HCT116 (cell line): ENCODE data around the gene KCTD14. TPM values are rescaled to one million over a fixed set of nuclear protein-coding genes. Genes with fewer than 3 reads are reported as not detected.

ENCODE experiments used
- ATAC-seq: fragments of 200-7000 bp; cut with Tn5 transposase; 2 replicates; pipeline ENCODE4 v1.9.1; 2020; ENCODE audit warnings: mild to moderate bottlenecking, moderate library complexity
- BruUV-seq: library from RNA; stranded (reverse); fragments of 400-500 nt; replicated peaks from 2 replicates; lab custom pipeline; 2021; lab: Mats Ljungman, UMichigan
- CTCF ChIA-PET: fragments of 300-600 bp; sonication (Branson Sonifier 250); formaldehyde crosslinking; loops from one replicate; lab custom pipeline; 2021; ENCODE audit warnings: antibody characterized with exemption; lab: Charles Lee
- POLR2A ChIA-PET: fragments of 300-600, 350-600 bp; sonication (Branson Sonifier 250); formaldehyde crosslinking; loops from one replicate; lab custom pipeline; 2021; ENCODE audit warnings: antibody characterized with exemption; lab: Charles Lee
- RAD21 ChIA-PET, 2 experiments: fragments of 300-600 bp; sonication (Branson Sonifier 250); formaldehyde crosslinking; loops; one replicate each; lab custom pipeline; 2023; ENCODE audit warnings: low total read pairs in 2 of 2; ENCODE audit not compliant: uncharacterized antibody in 2 of 2, unreplicated experiment in 2 of 2, low non-redundant PET in 1 of 2; lab: Charles Lee
- DNase-seq: peaks from one replicate; pipeline ENCODE4 v3.0.0-alpha.2; 2010; ENCODE audit warnings: low read depth, low spot score
- H2AFZ ChIP-seq: fragments of 200-600 bp; shearing (Covaris generic), sonication (generic); 2 replicates; pipeline ENCODE4 v1.6.1; 2017; ENCODE audit warnings: low read depth, mixed run types, mixed read lengths, antibody characterized with exemption, low read length; ENCODE audit not compliant: poor library complexity, severe bottlenecking
- H3K27ac ChIP-seq: 2 replicates; pipeline ENCODE4 v1.5.1; 2012; ENCODE audit warnings: low read depth, low read length
- H3K27me3 ChIP-seq: fragments of 200-600 bp; sonication (generic); 2 replicates; pipeline ENCODE4 v1.6.1; 2016; ENCODE audit warnings: mixed run types, low read length, mixed read lengths; ENCODE audit not compliant: insufficient read depth
- H3K36me3 ChIP-seq, 2 experiments: fragments of 200-500 bp in 1 of 2; fragments of 200-600 bp in 1 of 2; sonication (Bioruptor generic) in 1 of 2; sonication (generic) in 1 of 2; 2 replicates each; pipeline versions ENCODE4 v1.5.1 to v1.6.1; 2014 to 2016; ENCODE audit warnings: low read length in 2 of 2, inconsistent platforms in 1 of 2, mixed read lengths in 1 of 2, mixed run types in 1 of 2; ENCODE audit not compliant: insufficient read depth in 2 of 2, control insufficient read depth in 1 of 2
- H3K4me1 ChIP-seq, 2 experiments: fragments of 200-600 bp in 1 of 2; sonication (generic) in 1 of 2; 2 replicates each; pipeline versions ENCODE4 v1.5.1 to v1.6.1; 2012 to 2017; ENCODE audit warnings: low read length in 2 of 2, inconsistent platforms in 1 of 2, mild to moderate bottlenecking in 1 of 2, mixed read lengths in 1 of 2, mixed run types in 1 of 2, moderate library complexity in 1 of 2; ENCODE audit not compliant: insufficient read depth in 2 of 2, control insufficient read depth in 1 of 2
- H3K4me2 ChIP-seq: fragments of 200-600 bp; sonication (generic); 2 replicates; pipeline ENCODE4 v1.6.1; 2017; ENCODE audit warnings: mixed run types, low read length, mixed read lengths
- H3K4me3 ChIP-seq, 2 experiments: fragments of 200-600 bp in 1 of 2; sonication (generic) in 1 of 2; replicated peaks in 1 of 2; 2 replicates each; pipeline ENCODE4 v1.5.1; 2011 to 2016; ENCODE audit warnings: low read length in 2 of 2, control low read depth in 1 of 2, low read depth in 1 of 2, mild to moderate bottlenecking in 1 of 2, mixed read lengths in 1 of 2, mixed run types in 1 of 2
- H3K79me2 ChIP-seq: fragments of 200-600 bp; sonication (generic); 2 replicates; pipeline ENCODE4 v1.6.1; 2017; ENCODE audit warnings: mild to moderate bottlenecking, mixed run types, low read length, moderate library complexity, mixed read lengths; ENCODE audit not compliant: insufficient read depth
- H3K9ac ChIP-seq: fragments of 200-600 bp; sonication (generic); 2 replicates; pipeline ENCODE4 v1.6.1; 2016; ENCODE audit warnings: low read length, mixed read lengths
- H3K9me2 ChIP-seq: fragments of 200-600 bp; sonication (generic), shearing (Covaris generic); 2 replicates; pipeline ENCODE4 v1.6.1; 2017; ENCODE audit warnings: mixed run types, mild to moderate bottlenecking, moderate library complexity; ENCODE audit not compliant: insufficient read depth
- H3K9me3 ChIP-seq, 2 experiments: fragments of 200-500 bp in 1 of 2; fragments of 200-600 bp in 1 of 2; sonication (Bioruptor generic) in 1 of 2; sonication (generic) in 1 of 2; 2 replicates each; pipeline ENCODE4 v1.6.1; 2014 to 2017; ENCODE audit warnings: low read length in 2 of 2, mixed read lengths in 2 of 2, inconsistent platforms in 1 of 2, low read depth in 1 of 2, mild to moderate bottlenecking in 1 of 2, mixed run types in 1 of 2, moderate library complexity in 1 of 2; ENCODE audit not compliant: control insufficient read depth in 1 of 2, insufficient read depth in 1 of 2
- H4K20me1 ChIP-seq: fragments of 200-600 bp; sonication (generic), shearing (Covaris generic); 2 replicates; pipeline ENCODE4 v1.6.1; 2017; ENCODE audit warnings: mixed run types, mild to moderate bottlenecking, moderate library complexity; ENCODE audit not compliant: insufficient read depth
- CBX3 ChIP-seq: IDR thresholded peaks from 2 replicates; pipeline ENCODE4 v1.6.1; 2012; ENCODE audit warnings: low read depth
- CEBPB ChIP-seq: IDR thresholded peaks from 2 replicates; pipeline ENCODE4 v1.6.1; 2012; ENCODE audit warnings: low read depth
- EZH2phosphoT487 ChIP-seq: fragments of 200-600 bp; IDR thresholded peaks from 2 replicates; pipeline ENCODE4 v1.6.1; 2018; ENCODE audit warnings: antibody characterized with exemption, borderline replicate concordance
- FOSL1 ChIP-seq: IDR thresholded peaks from 2 replicates; pipeline ENCODE4 v1.6.1; 2012; ENCODE audit warnings: low read depth
- POLR2A ChIP-seq: IDR thresholded peaks from 2 replicates; pipeline ENCODE4 v1.7.0; 2011; ENCODE audit warnings: borderline replicate concordance; ENCODE audit not compliant: insufficient read depth, insufficient read length; ENCODE audit errors: extremely low read depth
- SRF ChIP-seq: IDR thresholded peaks from 2 replicates; pipeline ENCODE4 v1.6.1; 2012; ENCODE audit warnings: low read depth
- intact Hi-C: fragments of 100-400 bp; cut with micrococcal nuclease; formaldehyde crosslinking; loops from 2 replicates; pipeline ENCODE4 v1.10.0; 2022
- total RNA-seq: library from RNA; stranded (reverse); gene quantifications from one replicate; pipeline ENCODE4 v1.2.1, GENCODE V29; 2021; ENCODE audit not compliant: unreplicated experiment
- TF ChIP-seq, protein P1 (sequence below): IDR thresholded peaks from 2 replicates; pipeline ENCODE4 v1.6.1; 2012
- TF ChIP-seq, protein P2 (sequence below): IDR thresholded peaks from 2 replicates; pipeline ENCODE4 v1.6.1; 2012
- TF ChIP-seq, protein P3 (sequence below): IDR thresholded peaks from 2 replicates; pipeline ENCODE4 v1.6.1; 2012; ENCODE audit warnings: low read depth

The KCTD14 gene
- total RNA-seq, 1 experiment from 2014 or later = 15.2 TPM

DNA sequence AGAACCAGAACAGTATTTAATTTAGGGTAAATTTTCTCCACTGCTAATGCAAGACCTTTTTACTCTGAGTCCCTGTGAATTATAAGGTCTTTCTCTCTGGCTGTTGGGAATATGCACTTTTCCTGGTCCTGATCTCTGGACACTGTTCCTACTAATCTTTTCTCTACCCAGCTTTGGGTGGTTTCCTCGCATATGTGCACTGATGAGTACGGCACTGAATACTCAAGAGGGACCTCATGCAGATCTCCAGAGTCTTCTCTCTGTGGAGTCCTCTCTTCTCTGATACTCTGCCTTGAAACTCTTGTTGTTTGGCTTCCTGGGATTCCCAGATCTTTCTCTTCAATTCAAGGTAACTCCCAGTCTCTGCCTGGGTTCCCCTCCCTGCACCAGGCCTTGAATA, 14.0 kb downstream of the KCTD14 start:
- no peaks in the 10 kb centered on the region for H3K27me3 ChIP-seq
- H3K4me2 ChIP-seq = no peak overlapping the region
- H3K4me3 ChIP-seq = no peak overlapping the region
- no peak overlapping the region for H3K9ac ChIP-seq
- DNase-seq = no peak
- CTCF ChIA-PET = interaction anchor here (2.5 kb wide), 1 partner anchor 9 kb away, joined by 9 read pairs; no protein-coding TSS in a partner anchor
- H3K9me3 ChIP-seq = no peaks in the 10 kb centered on the region
- H3K9me2 ChIP-seq = no peaks in the 10 kb centered on the region
- intact Hi-C loops = no loop called here
- H3K4me1 ChIP-seq = no peaks in the 10 kb centered on the region
- POLR2A ChIA-PET = interaction anchor here (0.7 to 2.8 kb wide), 2 partner anchors 14 to 37 kb away, joined by 3 to 11 read pairs; partner anchors contain the start of gene INTS4
- no peak overlapping the region for H2AFZ ChIP-seq
- no peaks in the 10 kb centered on the region for H4K20me1 ChIP-seq
- no peak for ATAC-seq
- RAD21 ChIA-PET = no interaction called here
- no peaks in the 10 kb centered on the region for H3K79me2 ChIP-seq
- TF ChIP-seq FOSL1 (no peak), CBX3 (no peak), POLR2A (no peak), CEBPB (no peak), SRF (no peak), EZH2phosphoT487 (no peak)
- TF ChIP-seq, protein P1, sequence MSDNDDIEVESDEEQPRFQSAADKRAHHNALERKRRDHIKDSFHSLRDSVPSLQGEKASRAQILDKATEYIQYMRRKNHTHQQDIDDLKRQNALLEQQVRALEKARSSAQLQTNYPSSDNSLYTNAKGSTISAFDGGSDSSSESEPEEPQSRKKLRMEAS = no peak
- TF ChIP-seq, protein P2, sequence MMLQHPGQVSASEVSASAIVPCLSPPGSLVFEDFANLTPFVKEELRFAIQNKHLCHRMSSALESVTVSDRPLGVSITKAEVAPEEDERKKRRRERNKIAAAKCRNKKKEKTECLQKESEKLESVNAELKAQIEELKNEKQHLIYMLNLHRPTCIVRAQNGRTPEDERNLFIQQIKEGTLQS = no peak
- TF ChIP-seq, protein P3, sequence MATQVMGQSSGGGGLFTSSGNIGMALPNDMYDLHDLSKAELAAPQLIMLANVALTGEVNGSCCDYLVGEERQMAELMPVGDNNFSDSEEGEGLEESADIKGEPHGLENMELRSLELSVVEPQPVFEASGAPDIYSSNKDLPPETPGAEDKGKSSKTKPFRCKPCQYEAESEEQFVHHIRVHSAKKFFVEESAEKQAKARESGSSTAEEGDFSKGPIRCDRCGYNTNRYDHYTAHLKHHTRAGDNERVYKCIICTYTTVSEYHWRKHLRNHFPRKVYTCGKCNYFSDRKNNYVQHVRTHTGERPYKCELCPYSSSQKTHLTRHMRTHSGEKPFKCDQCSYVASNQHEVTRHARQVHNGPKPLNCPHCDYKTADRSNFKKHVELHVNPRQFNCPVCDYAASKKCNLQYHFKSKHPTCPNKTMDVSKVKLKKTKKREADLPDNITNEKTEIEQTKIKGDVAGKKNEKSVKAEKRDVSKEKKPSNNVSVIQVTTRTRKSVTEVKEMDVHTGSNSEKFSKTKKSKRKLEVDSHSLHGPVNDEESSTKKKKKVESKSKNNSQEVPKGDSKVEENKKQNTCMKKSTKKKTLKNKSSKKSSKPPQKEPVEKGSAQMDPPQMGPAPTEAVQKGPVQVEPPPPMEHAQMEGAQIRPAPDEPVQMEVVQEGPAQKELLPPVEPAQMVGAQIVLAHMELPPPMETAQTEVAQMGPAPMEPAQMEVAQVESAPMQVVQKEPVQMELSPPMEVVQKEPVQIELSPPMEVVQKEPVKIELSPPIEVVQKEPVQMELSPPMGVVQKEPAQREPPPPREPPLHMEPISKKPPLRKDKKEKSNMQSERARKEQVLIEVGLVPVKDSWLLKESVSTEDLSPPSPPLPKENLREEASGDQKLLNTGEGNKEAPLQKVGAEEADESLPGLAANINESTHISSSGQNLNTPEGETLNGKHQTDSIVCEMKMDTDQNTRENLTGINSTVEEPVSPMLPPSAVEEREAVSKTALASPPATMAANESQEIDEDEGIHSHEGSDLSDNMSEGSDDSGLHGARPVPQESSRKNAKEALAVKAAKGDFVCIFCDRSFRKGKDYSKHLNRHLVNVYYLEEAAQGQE = no peak
- TF ChIP-seq, all 23 proteins: peak for 0
- Histone ChIP-seq H3K27ac (no peak overlapping the region), H3K36me3 (no peaks in the 10 kb centered on the region)
- BruUV-seq = no TSS peak
